Upper lobe of left lung (tissue), 4 donors: Measurements from ENCODE around the gene USP3.

ENCODE experiments used
- EP300 ChIP-seq, 4 donors: sonication (generic); formaldehyde crosslinking; IDR thresholded peaks; one replicate each; pipeline ENCODE4 v1.5.1; 2017; ENCODE audit warnings: antibody characterized with exemption in 4 of 4, control low read depth in 2 of 4
- POLR2A ChIP-seq, 4 donors: fragments of 450-650 bp; IDR thresholded peaks; one replicate each; pipeline ENCODE4 v1.5.1; 2016 to 2017; ENCODE audit warnings: antibody characterized with exemption in 4 of 4, mild to moderate bottlenecking in 2 of 4
- TF ChIP-seq, protein P1 (sequence below), 6 experiments: fragments of 450-650 bp in 4 of 6; fragments of 200-600 bp in 2 of 6; sonication (generic) in 2 of 6; IDR thresholded peaks; one replicate each; pipeline ENCODE4 v1.5.1; 2016 to 2019; ENCODE audit warnings: antibody characterized with exemption in 6 of 6

DNA sequence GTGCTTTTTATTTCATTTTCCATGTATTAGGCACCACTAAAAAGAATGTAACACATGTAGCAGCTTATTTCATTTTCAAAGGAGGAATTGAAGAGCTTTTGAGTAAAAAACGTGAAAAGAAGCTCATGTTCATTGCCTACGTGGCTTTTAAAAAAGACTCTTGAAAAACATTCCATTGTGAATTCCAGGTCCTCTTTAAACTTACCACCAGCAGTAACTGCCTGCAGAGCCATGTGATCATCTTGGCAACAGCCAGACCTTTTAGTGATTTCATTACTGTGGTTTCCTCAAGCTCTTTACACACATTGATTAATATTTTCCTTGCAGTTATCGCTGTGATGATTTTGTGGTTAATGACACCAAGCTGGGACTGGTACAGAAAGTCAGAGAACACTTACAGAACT, 49.0 kb downstream of the USP3 start:
- TF ChIP-seq POLR2A (IDR thresholded peaks at IDR 0.05) (no peak), EP300 (IDR thresholded peaks at IDR 0.05) (peak in 1 of 4 donors; percentile 46)
- TF ChIP-seq, protein P1, sequence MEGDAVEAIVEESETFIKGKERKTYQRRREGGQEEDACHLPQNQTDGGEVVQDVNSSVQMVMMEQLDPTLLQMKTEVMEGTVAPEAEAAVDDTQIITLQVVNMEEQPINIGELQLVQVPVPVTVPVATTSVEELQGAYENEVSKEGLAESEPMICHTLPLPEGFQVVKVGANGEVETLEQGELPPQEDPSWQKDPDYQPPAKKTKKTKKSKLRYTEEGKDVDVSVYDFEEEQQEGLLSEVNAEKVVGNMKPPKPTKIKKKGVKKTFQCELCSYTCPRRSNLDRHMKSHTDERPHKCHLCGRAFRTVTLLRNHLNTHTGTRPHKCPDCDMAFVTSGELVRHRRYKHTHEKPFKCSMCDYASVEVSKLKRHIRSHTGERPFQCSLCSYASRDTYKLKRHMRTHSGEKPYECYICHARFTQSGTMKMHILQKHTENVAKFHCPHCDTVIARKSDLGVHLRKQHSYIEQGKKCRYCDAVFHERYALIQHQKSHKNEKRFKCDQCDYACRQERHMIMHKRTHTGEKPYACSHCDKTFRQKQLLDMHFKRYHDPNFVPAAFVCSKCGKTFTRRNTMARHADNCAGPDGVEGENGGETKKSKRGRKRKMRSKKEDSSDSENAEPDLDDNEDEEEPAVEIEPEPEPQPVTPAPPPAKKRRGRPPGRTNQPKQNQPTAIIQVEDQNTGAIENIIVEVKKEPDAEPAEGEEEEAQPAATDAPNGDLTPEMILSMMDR (IDR thresholded peaks at IDR 0.05), result no peak
